Measurements from ENCODE around the gene TBC1D5.

DNA sequence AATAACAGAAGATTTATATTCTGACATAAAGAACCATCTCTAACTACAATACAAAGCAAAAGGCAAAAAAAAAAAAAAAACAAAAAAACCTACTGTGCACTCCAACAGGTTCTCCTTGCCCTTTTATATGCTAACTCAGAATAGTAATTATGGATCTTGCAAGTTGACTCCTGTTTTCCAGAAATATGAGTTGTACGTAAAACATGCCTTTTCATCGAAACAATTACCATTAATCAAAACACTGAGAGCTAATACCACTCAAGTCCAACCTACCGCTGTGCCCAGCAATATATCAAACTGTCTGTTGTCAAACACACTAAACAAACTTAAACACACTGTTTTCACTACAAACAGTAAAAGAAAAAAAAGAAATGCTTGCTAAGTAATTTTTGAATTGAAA, 389.8 kb downstream of the TBC1D5 start:
- TF ChIP-seq ZFP3 (CRISPR knock-in tag; IDR thresholded peaks at IDR 0.05) (no peak), RARB (CRISPR knock-in tag; IDR thresholded peaks at IDR 0.05) (no peak), BACH2 (CRISPR knock-in tag; IDR thresholded peaks at IDR 0.05; ENCODE audit: borderline replicate concordance) (no peak), ZNF8 (CRISPR knock-in tag; IDR thresholded peaks at IDR 0.05) (no peak), ARNTL (CRISPR knock-in tag; IDR thresholded peaks at IDR 0.05; ENCODE audit: borderline replicate concordance, low read depth) (no peak), SNAI2 (CRISPR knock-in tag; IDR thresholded peaks at IDR 0.05) (no peak)
- TF ChIP-seq, protein P1, sequence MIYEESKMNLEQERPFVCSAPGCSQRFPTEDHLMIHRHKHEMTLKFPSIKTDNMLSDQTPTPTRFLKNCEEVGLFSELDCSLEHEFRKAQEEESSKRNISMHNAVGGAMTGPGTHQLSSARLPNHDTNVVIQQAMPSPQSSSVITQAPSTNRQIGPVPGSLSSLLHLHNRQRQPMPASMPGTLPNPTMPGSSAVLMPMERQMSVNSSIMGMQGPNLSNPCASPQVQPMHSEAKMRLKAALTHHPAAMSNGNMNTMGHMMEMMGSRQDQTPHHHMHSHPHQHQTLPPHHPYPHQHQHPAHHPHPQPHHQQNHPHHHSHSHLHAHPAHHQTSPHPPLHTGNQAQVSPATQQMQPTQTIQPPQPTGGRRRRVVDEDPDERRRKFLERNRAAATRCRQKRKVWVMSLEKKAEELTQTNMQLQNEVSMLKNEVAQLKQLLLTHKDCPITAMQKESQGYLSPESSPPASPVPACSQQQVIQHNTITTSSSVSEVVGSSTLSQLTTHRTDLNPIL (CRISPR knock-in tag; IDR thresholded peaks at IDR 0.05; ENCODE audit: low read depth), result no peak
- TF ChIP-seq, protein P2, sequence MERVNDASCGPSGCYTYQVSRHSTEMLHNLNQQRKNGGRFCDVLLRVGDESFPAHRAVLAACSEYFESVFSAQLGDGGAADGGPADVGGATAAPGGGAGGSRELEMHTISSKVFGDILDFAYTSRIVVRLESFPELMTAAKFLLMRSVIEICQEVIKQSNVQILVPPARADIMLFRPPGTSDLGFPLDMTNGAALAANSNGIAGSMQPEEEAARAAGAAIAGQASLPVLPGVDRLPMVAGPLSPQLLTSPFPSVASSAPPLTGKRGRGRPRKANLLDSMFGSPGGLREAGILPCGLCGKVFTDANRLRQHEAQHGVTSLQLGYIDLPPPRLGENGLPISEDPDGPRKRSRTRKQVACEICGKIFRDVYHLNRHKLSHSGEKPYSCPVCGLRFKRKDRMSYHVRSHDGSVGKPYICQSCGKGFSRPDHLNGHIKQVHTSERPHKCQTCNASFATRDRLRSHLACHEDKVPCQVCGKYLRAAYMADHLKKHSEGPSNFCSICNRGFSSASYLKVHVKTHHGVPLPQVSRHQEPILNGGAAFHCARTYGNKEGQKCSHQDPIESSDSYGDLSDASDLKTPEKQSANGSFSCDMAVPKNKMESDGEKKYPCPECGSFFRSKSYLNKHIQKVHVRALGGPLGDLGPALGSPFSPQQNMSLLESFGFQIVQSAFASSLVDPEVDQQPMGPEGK (CRISPR knock-in tag; IDR thresholded peaks at IDR 0.05; ENCODE audit: borderline replicate concordance), result no peak

All from SK-N-SH treated with all-trans-retinoic acid at 6 μM for 48 hours (cell line).